HG02588 (cell line): ENCODE measurements around the gene RASA3.

ENCODE experiments used
- ATAC-seq: cut with Tn5 transposase; IDR thresholded peaks from one replicate; pipeline ENCODE4 v1.9.1; 2021; ENCODE audit warnings: mild to moderate bottlenecking, moderate library complexity; ENCODE audit not compliant: unreplicated experiment

Gene RASA3

GRCh38 chr13:114041493-114041892 lies 90.9 kb downstream of the RASA3 start:
- no peak for ATAC-seq

- ATAC-seq = no peak
Observed at GRCh38 chr13:114039471-114040141, 92.8 kb downstream of the RASA3 start.

GRCh38 chr13:114038900-114039299 lies 93.5 kb downstream of the RASA3 start:
- no peak for ATAC-seq

- no peak for ATAC-seq
Observed at GRCh38 chr13:114038211-114038613, 94.2 kb downstream of the RASA3 start.

GRCh38 chr13:114037674-114038073 lies 94.7 kb downstream of the RASA3 start:
- ATAC-seq = no peak

GRCh38 chr13:114035583-114036531 lies 96.6 kb downstream of the RASA3 start:
- ATAC-seq = no peak

- ATAC-seq = no peak
Observed at GRCh38 chr13:114035186-114035582, 97.2 kb downstream of the RASA3 start.

- no peak for ATAC-seq
Observed at GRCh38 chr13:114034481-114034891, 97.9 kb downstream of the RASA3 start.

- ATAC-seq = no peak
Observed at GRCh38 chr13:114033541-114034315, 98.7 kb downstream of the RASA3 start.

- ATAC-seq = no peak
Observed at GRCh38 chr13:114032126-114032799, 100.2 kb downstream of the RASA3 start.

- ATAC-seq = no peak
Observed at GRCh38 chr13:114031631-114032030, 100.8 kb downstream of the RASA3 start.

- no peak for ATAC-seq
Observed at GRCh38 chr13:114030666-114031610, 101.5 kb downstream of the RASA3 start.

- ATAC-seq = no peak
Observed at GRCh38 chr13:114029866-114030625, 102.4 kb downstream of the RASA3 start.

- ATAC-seq = no peak
Observed at GRCh38 chr13:114027826-114028225, 104.6 kb downstream of the RASA3 start.

GRCh38 chr13:114027046-114027715 lies 105.2 kb downstream of the RASA3 start:
- no peak for ATAC-seq

- ATAC-seq = no peak
Observed at GRCh38 chr13:114026481-114026880, 105.9 kb downstream of the RASA3 start.

GRCh38 chr13:114025714-114026431 lies 106.5 kb downstream of the RASA3 start:
- ATAC-seq = no peak

GRCh38 chr13:114025405-114025713 lies 107.1 kb downstream of the RASA3 start:
- ATAC-seq = no peak
